Measurements from ENCODE around the gene SH3BGRL2. TPM values are rescaled to one million over a fixed set of nuclear protein-coding genes. Genes with fewer than 3 reads are reported as not detected.

SH3BGRL2 gene
- polyA plus RNA-seq, 1 donor (not counting 4 experiments of a cell fraction or from before 2014, with no cell fraction given): 3.8 TPM

- H3K27ac ChIP-seq (ENCODE audit: control insufficient read depth, insufficient read depth, low read length): no peak overlapping the region
- dilution Hi-C loops (cut with MboI; ENCODE audit: extremely low pct_ligation_motif_present, low sequenced_read_pairs): no loop called here
Observed at GRCh38 chr6:79627422-79627821, 3.7 kb upstream of the SH3BGRL2 start.

GRCh38 chr6:79628466-79629288 is 2.5 kb upstream of the SH3BGRL2 start:
- H3K9ac ChIP-seq (ENCODE audit: control insufficient read depth, extremely low read depth, insufficient read depth, low read length): no peak overlapping the region
- no peak overlapping the region for H3K27ac ChIP-seq (ENCODE audit: control insufficient read depth, insufficient read depth, low read length)
- no peak overlapping the region for H3K4me3 ChIP-seq (ENCODE audit: control insufficient read depth in 2 of 3, extremely low read depth in 1 of 3, insufficient read depth in 2 of 3, low read depth in 1 of 3, low read length in 3 of 3)
- H3K9me3 ChIP-seq (ENCODE audit: control insufficient read depth, low read depth, low read length): no peaks in the 10 kb centered on the region
- peaks cover 4% of the 10 kb centered on the region for H3K4me1 ChIP-seq (ENCODE audit: control insufficient read depth, extremely low read depth, insufficient read depth, low read length)
- no peaks in the 10 kb centered on the region for H3K27me3 ChIP-seq (ENCODE audit: control insufficient read depth, extremely low read depth, insufficient read depth, low read length)
- FAIRE-seq: no peak
- dilution Hi-C loops (cut with MboI; ENCODE audit: extremely low pct_ligation_motif_present, low sequenced_read_pairs): no loop called here
- H3K79me2 ChIP-seq (ENCODE audit: control insufficient read depth, insufficient read depth, low read length): no peaks in the 10 kb centered on the region
- no peak for DNase-seq (ENCODE audit: low read depth, low spot score)
- H3K36me3 ChIP-seq (ENCODE audit: control insufficient read depth in 2 of 2, extremely low read depth in 1 of 2, insufficient read depth in 2 of 2, low read length in 2 of 2): no peaks in the 10 kb centered on the region
- H4K20me1 ChIP-seq (ENCODE audit: control insufficient read depth, extremely low read depth, insufficient read depth, low read length): no peaks in the 10 kb centered on the region
- H2AFZ ChIP-seq (ENCODE audit: control insufficient read depth, low read length): no peak overlapping the region
- no peak overlapping the region for H3K4me2 ChIP-seq (ENCODE audit: control insufficient read depth, extremely low read depth, insufficient read depth, low read depth, low read length)
- H3K9me1 ChIP-seq (ENCODE audit: control insufficient read depth, extremely low read depth, insufficient read depth, low read length): no peaks in the 10 kb centered on the region
- TF ChIP-seq EZH2 (IDR thresholded peaks at IDR 0.05; ENCODE audit: low read length) (no peak), CTCF (optimal IDR thresholded peaks at IDR 0.05 in 1 of 3, IDR thresholded peaks at IDR 0.05 in 1 of 3, conservative IDR thresholded peaks at IDR 0.05 in 1 of 3; ENCODE audit: extremely low read depth in 1 of 3, insufficient read depth in 2 of 3, low read length in 3 of 3) (no peak)

More at GRCh38 chr6:79627422-79627821, 3.7 kb upstream of the SH3BGRL2 start:
- H3K36me3 ChIP-seq (ENCODE audit: control insufficient read depth in 2 of 2, extremely low read depth in 1 of 2, insufficient read depth in 2 of 2, low read length in 2 of 2): no peaks in the 10 kb centered on the region
- H3K9me3 ChIP-seq (ENCODE audit: control insufficient read depth, low read depth, low read length): no peaks in the 10 kb centered on the region
- no peaks in the 10 kb centered on the region for H4K20me1 ChIP-seq (ENCODE audit: control insufficient read depth, extremely low read depth, insufficient read depth, low read length)
- no peak overlapping the region for H3K4me2 ChIP-seq (ENCODE audit: control insufficient read depth, extremely low read depth, insufficient read depth, low read depth, low read length)
- no peaks in the 10 kb centered on the region for H3K27me3 ChIP-seq (ENCODE audit: control insufficient read depth, extremely low read depth, insufficient read depth, low read length)
- H3K9me1 ChIP-seq (ENCODE audit: control insufficient read depth, extremely low read depth, insufficient read depth, low read length): no peaks in the 10 kb centered on the region
- H2AFZ ChIP-seq (ENCODE audit: control insufficient read depth, low read length): no peak overlapping the region
- H3K4me3 ChIP-seq (ENCODE audit: control insufficient read depth in 2 of 3, extremely low read depth in 1 of 3, insufficient read depth in 2 of 3, low read depth in 1 of 3, low read length in 3 of 3): no peak overlapping the region
- H3K9ac ChIP-seq (ENCODE audit: control insufficient read depth, extremely low read depth, insufficient read depth, low read length): no peak overlapping the region
- DNase-seq (ENCODE audit: low read depth, low spot score): no peak
- no peaks in the 10 kb centered on the region for H3K79me2 ChIP-seq (ENCODE audit: control insufficient read depth, insufficient read depth, low read length)
- no peak for TF ChIP-seq EZH2 (IDR thresholded peaks at IDR 0.05; ENCODE audit: low read length)
- no peak for TF ChIP-seq CTCF (optimal IDR thresholded peaks at IDR 0.05 in 1 of 3, IDR thresholded peaks at IDR 0.05 in 1 of 3, conservative IDR thresholded peaks at IDR 0.05 in 1 of 3; ENCODE audit: extremely low read depth in 1 of 3, insufficient read depth in 2 of 3, low read length in 3 of 3)
- no peak for FAIRE-seq
- H3K4me1 ChIP-seq (ENCODE audit: control insufficient read depth, extremely low read depth, insufficient read depth, low read length): peaks cover 4% of the 10 kb centered on the region
